Upper lobe of left lung (tissue), 4 donors: ENCODE data around the gene PSMD6.

Source experiments
- CTCF ChIP-seq, 6 experiments: fragments of 450-650 bp in 4 of 6; fragments of 200-600 bp in 2 of 6; sonication (generic) in 2 of 6; IDR thresholded peaks; one replicate each; pipeline ENCODE4 v1.5.1; 2016 to 2019; ENCODE audit warnings: antibody characterized with exemption in 6 of 6
- EP300 ChIP-seq, 4 donors: sonication (generic); formaldehyde crosslinking; IDR thresholded peaks; one replicate each; pipeline ENCODE4 v1.5.1; 2017; ENCODE audit warnings: antibody characterized with exemption in 4 of 4, control low read depth in 2 of 4
- POLR2A ChIP-seq, 4 donors: fragments of 450-650 bp; IDR thresholded peaks; one replicate each; pipeline ENCODE4 v1.5.1; 2016 to 2017; ENCODE audit warnings: antibody characterized with exemption in 4 of 4, mild to moderate bottlenecking in 2 of 4

GRCh38 chr3:64039332-64039731, 16.0 kb upstream of the PSMD6 start:
- TF ChIP-seq CTCF (IDR thresholded peaks at IDR 0.05) (no peak), EP300 (IDR thresholded peaks at IDR 0.05) (no peak), POLR2A (IDR thresholded peaks at IDR 0.05) (no peak)
